NCI-H82 treated with DMSO at 0.1 percent for 48 hours (cell line): Measurements from ENCODE around the gene ALKBH5.

ENCODE experiments used
- DNase-seq: peaks from one replicate; lab custom pipeline; 2025; ENCODE audit not compliant: unreplicated experiment; lab: John Stamatoyannopoulos, UW

The ALKBH5 gene

GRCh38 chr17:18183334-18184142 is at the start of gene ALKBH5:
TSS of gene ALKBH5 (plus strand) at chr17:18183828. CDS start at chr17:18184244, 416 bp downstream.
- DNase-seq: peak; percentile 99

- no peak for DNase-seq
Measured at GRCh38 chr17:18136357-18136756, 47.3 kb upstream of the ALKBH5 start.

GRCh38 chr17:18138065-18138749 is 45.4 kb upstream of the ALKBH5 start:
- DNase-seq: no peak

- no peak for DNase-seq
Measured at GRCh38 chr17:18139092-18139491, 44.5 kb upstream of the ALKBH5 start.

GRCh38 chr17:18139498-18139897 is 44.1 kb upstream of the ALKBH5 start:
- no peak for DNase-seq

- DNase-seq: no peak
Measured at GRCh38 chr17:18139949-18140348, 43.7 kb upstream of the ALKBH5 start.

GRCh38 chr17:18140648-18141047 is 43.0 kb upstream of the ALKBH5 start:
- no peak for DNase-seq

GRCh38 chr17:18141210-18141803 is 42.3 kb upstream of the ALKBH5 start:
- peak; percentile 20 for DNase-seq

GRCh38 chr17:18142417-18142816 is 41.2 kb upstream of the ALKBH5 start:
- DNase-seq: no peak

- DNase-seq: peak; percentile 7
Measured at GRCh38 chr17:18143044-18143936, 40.3 kb upstream of the ALKBH5 start.

GRCh38 chr17:18144261-18144660 is 39.4 kb upstream of the ALKBH5 start:
- no peak for DNase-seq

GRCh38 chr17:18144855-18145254 is 38.8 kb upstream of the ALKBH5 start:
- no peak for DNase-seq

- no peak for DNase-seq
Measured at GRCh38 chr17:18145811-18146210, 37.8 kb upstream of the ALKBH5 start.

- DNase-seq: no peak
Measured at GRCh38 chr17:18146259-18146658, 37.4 kb upstream of the ALKBH5 start.

- DNase-seq: no peak
Measured at GRCh38 chr17:18146980-18147379, 36.6 kb upstream of the ALKBH5 start.

GRCh38 chr17:18148586-18148985 is 35.0 kb upstream of the ALKBH5 start:
- DNase-seq: no peak

GRCh38 chr17:18151290-18151689 is 32.3 kb upstream of the ALKBH5 start:
- no peak for DNase-seq

- no peak for DNase-seq
Measured at GRCh38 chr17:18155179-18155578, 28.4 kb upstream of the ALKBH5 start.

- DNase-seq: no peak
Measured at GRCh38 chr17:18156171-18156975, 27.3 kb upstream of the ALKBH5 start.

- no peak for DNase-seq
Measured at GRCh38 chr17:18156976-18157280, 26.7 kb upstream of the ALKBH5 start.
